ENCODE measurements around the gene ARID3B. TPM values are rescaled to one million over a fixed set of nuclear protein-coding genes. Genes with fewer than 3 reads are reported as not detected.

ARID3B gene
- total RNA-seq, 1 experiment from 2014 or later = 12.7 TPM

DNA sequence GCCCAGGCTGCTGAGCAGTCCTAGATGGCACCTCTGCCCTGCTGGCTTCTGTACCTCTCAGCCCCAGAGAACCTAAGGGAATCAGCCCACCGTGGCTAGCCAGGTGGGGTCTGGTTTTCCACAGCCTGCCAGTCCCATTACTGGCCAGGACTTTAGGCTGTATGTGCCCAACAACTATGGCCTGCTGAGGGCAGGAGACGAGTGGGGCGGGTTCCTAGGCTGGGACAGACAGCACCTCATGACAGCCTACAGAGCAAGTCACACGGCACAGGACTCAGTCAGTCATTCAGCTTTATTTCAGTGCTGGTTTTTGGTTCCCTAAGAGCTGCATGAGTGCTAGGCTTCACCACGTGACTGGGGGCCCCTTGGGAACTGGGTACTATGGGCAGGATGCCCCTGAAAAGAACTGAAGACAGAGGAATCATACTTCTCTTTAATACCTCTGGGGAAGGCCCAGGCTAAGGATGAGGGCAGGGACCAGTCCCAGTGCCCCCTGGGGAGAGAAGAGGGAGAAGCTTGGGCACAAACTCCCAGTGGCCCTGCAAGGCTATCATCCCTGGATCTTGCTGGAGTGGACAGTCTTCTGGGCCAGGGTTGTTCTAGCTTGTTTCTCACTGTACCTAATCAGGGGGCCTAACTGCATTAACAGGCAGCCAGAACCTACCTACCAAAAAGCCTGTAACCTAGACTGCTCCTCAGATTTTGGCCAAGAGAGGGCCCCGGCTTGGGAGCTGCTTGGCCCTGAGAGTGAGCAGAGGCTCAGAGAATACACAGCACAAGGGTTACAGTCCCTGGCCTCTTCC is 89.5 kb downstream of the ARID3B start:
- in situ Hi-C loops (cut with HindIII; ENCODE audit: low pct_unique_long_range_greater_than_20kb, low sequenced_read_pairs) (loop anchor here (25.0 kb wide), 1 partner anchor 132 kb away; no protein-coding TSS in a partner anchor), intact Hi-C loops (cut with micrococcal nuclease; ENCODE audit: unreplicated experiment) (loop anchor here (5.0 kb wide), 1 partner anchor 258 kb away; no protein-coding TSS in a partner anchor)
- ATAC-seq (no peak), DNase-seq (ENCODE audit: low read depth, low spot score) (no peak)
- POLR2A ChIA-PET = no interaction called here
- Histone ChIP-seq H3K4me1 (ENCODE audit: control insufficient read depth, insufficient read depth, low read length) (no peaks in the 10 kb centered on the region), H3K27ac (ENCODE audit: low read length) (no peak overlapping the region), H3K4me3 (ENCODE audit: low read depth in 2 of 2, low read length in 2 of 2) (no peak overlapping the region), H3K9me3 (ENCODE audit: control insufficient read depth, insufficient read depth, low read depth, low read length) (no peaks in the 10 kb centered on the region), H3K36me3 (ENCODE audit: control insufficient read depth, insufficient read depth, low read length) (peaks cover 25% of the 10 kb centered on the region), H3K27me3 (ENCODE audit: control insufficient read depth, insufficient read depth, low read length) (no peaks in the 10 kb centered on the region)
- no TSS peak for BruUV-seq (replicated peaks)
- CTCF ChIA-PET = interaction anchor here (2.6 to 8.4 kb wide), 2 partner anchors 8 to 139 kb away, joined by 10 to 106 read pairs; no protein-coding TSS in a partner anchor
- TF ChIP-seq, protein P1, sequence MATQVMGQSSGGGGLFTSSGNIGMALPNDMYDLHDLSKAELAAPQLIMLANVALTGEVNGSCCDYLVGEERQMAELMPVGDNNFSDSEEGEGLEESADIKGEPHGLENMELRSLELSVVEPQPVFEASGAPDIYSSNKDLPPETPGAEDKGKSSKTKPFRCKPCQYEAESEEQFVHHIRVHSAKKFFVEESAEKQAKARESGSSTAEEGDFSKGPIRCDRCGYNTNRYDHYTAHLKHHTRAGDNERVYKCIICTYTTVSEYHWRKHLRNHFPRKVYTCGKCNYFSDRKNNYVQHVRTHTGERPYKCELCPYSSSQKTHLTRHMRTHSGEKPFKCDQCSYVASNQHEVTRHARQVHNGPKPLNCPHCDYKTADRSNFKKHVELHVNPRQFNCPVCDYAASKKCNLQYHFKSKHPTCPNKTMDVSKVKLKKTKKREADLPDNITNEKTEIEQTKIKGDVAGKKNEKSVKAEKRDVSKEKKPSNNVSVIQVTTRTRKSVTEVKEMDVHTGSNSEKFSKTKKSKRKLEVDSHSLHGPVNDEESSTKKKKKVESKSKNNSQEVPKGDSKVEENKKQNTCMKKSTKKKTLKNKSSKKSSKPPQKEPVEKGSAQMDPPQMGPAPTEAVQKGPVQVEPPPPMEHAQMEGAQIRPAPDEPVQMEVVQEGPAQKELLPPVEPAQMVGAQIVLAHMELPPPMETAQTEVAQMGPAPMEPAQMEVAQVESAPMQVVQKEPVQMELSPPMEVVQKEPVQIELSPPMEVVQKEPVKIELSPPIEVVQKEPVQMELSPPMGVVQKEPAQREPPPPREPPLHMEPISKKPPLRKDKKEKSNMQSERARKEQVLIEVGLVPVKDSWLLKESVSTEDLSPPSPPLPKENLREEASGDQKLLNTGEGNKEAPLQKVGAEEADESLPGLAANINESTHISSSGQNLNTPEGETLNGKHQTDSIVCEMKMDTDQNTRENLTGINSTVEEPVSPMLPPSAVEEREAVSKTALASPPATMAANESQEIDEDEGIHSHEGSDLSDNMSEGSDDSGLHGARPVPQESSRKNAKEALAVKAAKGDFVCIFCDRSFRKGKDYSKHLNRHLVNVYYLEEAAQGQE (IDR thresholded peaks at IDR 0.05; ENCODE audit: insufficient read depth in 1 of 2, low read depth in 2 of 2, low read length in 1 of 2) = no peak
- TF ChIP-seq TCF7L2 (IDR thresholded peaks at IDR 0.05; ENCODE audit: low read depth, low read length) = no peak
- TF ChIP-seq POLR2AphosphoS5 (IDR thresholded peaks at IDR 0.05; ENCODE audit: low read depth, low read length) = no peak
- no peak for TF ChIP-seq SIN3A (IDR thresholded peaks at IDR 0.05; ENCODE audit: borderline replicate concordance, insufficient read depth, low read depth, low read length)
- no peak for TF ChIP-seq CTCF (IDR thresholded peaks at IDR 0.05)

GRCh38 chr15:74631087-74631385 is 90.0 kb downstream of the ARID3B start:
- POLR2A ChIA-PET = no interaction called here
- Histone ChIP-seq H3K4me1 (ENCODE audit: control insufficient read depth, insufficient read depth, low read length) (no peaks in the 10 kb centered on the region), H3K4me3 (ENCODE audit: low read depth in 2 of 2, low read length in 2 of 2) (no peak overlapping the region), H3K27ac (ENCODE audit: low read length) (no peak overlapping the region), H3K9me3 (ENCODE audit: control insufficient read depth, insufficient read depth, low read depth, low read length) (no peaks in the 10 kb centered on the region), H3K27me3 (ENCODE audit: control insufficient read depth, insufficient read depth, low read length) (no peaks in the 10 kb centered on the region), H3K36me3 (ENCODE audit: control insufficient read depth, insufficient read depth, low read length) (peaks cover 22% of the 10 kb centered on the region)
- in situ Hi-C loops (cut with HindIII; ENCODE audit: low pct_unique_long_range_greater_than_20kb, low sequenced_read_pairs) = loop anchor here (25.0 kb wide), 1 partner anchor 131 kb away; no protein-coding TSS in a partner anchor
- TF ChIP-seq CTCF (IDR thresholded peaks at IDR 0.05) (no peak), POLR2AphosphoS5 (IDR thresholded peaks at IDR 0.05; ENCODE audit: low read depth, low read length) (no peak), TCF7L2 (IDR thresholded peaks at IDR 0.05; ENCODE audit: low read depth, low read length) (no peak), SIN3A (IDR thresholded peaks at IDR 0.05; ENCODE audit: borderline replicate concordance, insufficient read depth, low read depth, low read length) (no peak)
- TF ChIP-seq, protein P1 (IDR thresholded peaks at IDR 0.05; ENCODE audit: insufficient read depth in 1 of 2, low read depth in 2 of 2, low read length in 1 of 2) = no peak
- CTCF ChIA-PET = interaction anchor here (0.6 to 8.4 kb wide), 3 partner anchors 9 to 163 kb away, joined by 10 to 106 read pairs (median 11); no protein-coding TSS in a partner anchor
- ATAC-seq (no peak), DNase-seq (ENCODE audit: low read depth, low spot score) (no peak)
- intact Hi-C loops (cut with micrococcal nuclease; ENCODE audit: unreplicated experiment) = loop anchor here (5.0 kb wide), 1 partner anchor 259 kb away; no protein-coding TSS in a partner anchor
- no TSS peak for BruUV-seq (replicated peaks)

Measured in Panc1 (cell line).